ENCODE measurements around the gene KLK8.

KLK8 gene

GRCh38 chr19:50964266-50964665 is 37.1 kb downstream of the KLK8 start:
- DNase-seq = no peak
- in situ Hi-C loops (cut with MboI; ENCODE audit: low pct_unique_long_range_greater_than_20kb, low sequenced_read_pairs) = no loop called here

GRCh38 chr19:50963381-50963780 is 38.0 kb downstream of the KLK8 start:
- no peak for DNase-seq
- in situ Hi-C loops (cut with MboI; ENCODE audit: low pct_unique_long_range_greater_than_20kb, low sequenced_read_pairs) = no loop called here

- DNase-seq = no peak
- in situ Hi-C loops (cut with MboI; ENCODE audit: low pct_unique_long_range_greater_than_20kb, low sequenced_read_pairs) = no loop called here
Observed at GRCh38 chr19:50962245-50962644, 39.2 kb downstream of the KLK8 start.

- in situ Hi-C loops (cut with MboI; ENCODE audit: low pct_unique_long_range_greater_than_20kb, low sequenced_read_pairs) = no loop called here
- no peak for DNase-seq
Observed at GRCh38 chr19:50959731-50960500, 41.5 kb downstream of the KLK8 start.

- in situ Hi-C loops (cut with MboI; ENCODE audit: low pct_unique_long_range_greater_than_20kb, low sequenced_read_pairs) = no loop called here
- DNase-seq = no peak
Observed at GRCh38 chr19:50957587-50957986, 43.8 kb downstream of the KLK8 start.

GRCh38 chr19:50952910-50953309 is 48.5 kb downstream of the KLK8 start, which contains the start of gene KLK5:
Gene KLK5 (minus strand): TSS chr19:50953038. CDS start chr19:50952657, 381 bp downstream.
- no peak for DNase-seq
- in situ Hi-C loops (cut with MboI; ENCODE audit: low pct_unique_long_range_greater_than_20kb, low sequenced_read_pairs) = no loop called here

GRCh38 chr19:50949861-50950260 is 51.5 kb downstream of the KLK8 start:
- in situ Hi-C loops (cut with MboI; ENCODE audit: low pct_unique_long_range_greater_than_20kb, low sequenced_read_pairs) = no loop called here
- DNase-seq = no peak

GRCh38 chr19:50947123-50947522 is 54.3 kb downstream of the KLK8 start:
- in situ Hi-C loops (cut with MboI; ENCODE audit: low pct_unique_long_range_greater_than_20kb, low sequenced_read_pairs) = no loop called here
- DNase-seq = no peak
